ENCODE measurements around the gene FKBP2.

The FKBP2 gene

DNA sequence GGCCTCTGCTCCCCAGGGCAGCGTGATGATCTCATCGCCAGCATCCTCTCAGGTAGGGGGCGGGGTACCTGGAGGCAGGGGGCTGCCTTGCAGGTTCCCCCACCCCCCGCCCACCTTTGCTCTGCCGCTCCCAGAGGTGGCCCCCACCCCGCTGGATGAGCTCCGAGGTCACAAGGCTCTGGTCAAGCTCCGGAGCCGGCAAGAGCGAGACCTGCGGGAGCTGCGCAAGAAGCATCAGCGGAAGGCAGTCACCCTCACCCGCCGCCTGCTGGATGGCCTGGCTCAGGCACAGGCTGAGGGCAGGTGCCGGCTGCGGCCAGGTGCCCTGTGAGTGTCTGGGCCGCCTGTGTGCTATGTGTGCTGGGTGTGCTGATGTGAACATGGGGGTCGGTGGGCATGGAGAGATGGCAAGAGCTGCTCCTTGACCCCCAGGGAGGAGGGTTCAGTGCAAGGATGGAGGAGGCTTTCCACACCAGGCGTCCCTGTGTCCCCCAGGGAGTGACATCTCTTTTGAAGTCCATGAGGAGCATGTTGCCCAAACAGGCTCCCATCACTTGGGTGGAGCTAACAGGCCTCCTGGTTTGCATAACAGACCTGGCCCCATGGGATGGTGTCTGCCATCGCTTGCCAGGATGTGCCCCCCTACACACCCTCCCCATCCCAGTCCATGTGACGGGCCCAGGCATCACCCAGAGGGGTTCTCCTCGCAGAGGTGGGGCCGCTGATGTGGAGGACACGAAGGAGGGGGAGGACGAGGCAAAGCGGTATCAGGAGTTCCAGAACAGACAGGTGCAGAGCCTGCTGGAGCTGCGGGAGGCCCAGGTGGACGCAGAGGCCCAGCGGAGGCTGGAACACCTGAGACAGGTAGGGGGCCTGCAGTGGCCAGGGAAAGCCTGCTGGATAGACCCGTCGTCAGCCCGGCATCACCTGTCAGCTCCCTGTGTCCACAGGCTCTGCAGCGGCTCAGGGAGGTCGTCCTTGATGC, 24.6 kb downstream of the FKBP2 start:
- DNase-seq = no peak

DNA sequence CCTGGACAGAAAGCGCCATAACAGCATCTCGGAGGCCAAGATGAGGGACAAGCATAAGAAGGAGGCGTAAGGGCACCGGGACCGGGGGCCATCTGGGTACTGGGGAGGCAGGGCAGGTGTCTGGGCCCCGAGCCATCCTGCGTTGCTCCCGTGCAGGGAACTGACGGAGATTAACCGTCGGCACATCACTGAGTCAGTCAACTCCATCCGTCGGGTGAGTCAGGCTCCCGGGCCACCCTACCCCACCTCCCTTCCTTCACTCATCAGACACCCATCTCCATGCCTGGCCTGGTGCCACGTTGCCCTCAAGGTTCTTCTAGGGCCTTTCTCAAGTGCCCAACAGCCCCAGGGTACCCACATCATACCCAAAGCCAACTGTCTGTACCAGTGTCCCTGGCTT, 25.4 kb downstream of the FKBP2 start:
- no peak for DNase-seq

DNA sequence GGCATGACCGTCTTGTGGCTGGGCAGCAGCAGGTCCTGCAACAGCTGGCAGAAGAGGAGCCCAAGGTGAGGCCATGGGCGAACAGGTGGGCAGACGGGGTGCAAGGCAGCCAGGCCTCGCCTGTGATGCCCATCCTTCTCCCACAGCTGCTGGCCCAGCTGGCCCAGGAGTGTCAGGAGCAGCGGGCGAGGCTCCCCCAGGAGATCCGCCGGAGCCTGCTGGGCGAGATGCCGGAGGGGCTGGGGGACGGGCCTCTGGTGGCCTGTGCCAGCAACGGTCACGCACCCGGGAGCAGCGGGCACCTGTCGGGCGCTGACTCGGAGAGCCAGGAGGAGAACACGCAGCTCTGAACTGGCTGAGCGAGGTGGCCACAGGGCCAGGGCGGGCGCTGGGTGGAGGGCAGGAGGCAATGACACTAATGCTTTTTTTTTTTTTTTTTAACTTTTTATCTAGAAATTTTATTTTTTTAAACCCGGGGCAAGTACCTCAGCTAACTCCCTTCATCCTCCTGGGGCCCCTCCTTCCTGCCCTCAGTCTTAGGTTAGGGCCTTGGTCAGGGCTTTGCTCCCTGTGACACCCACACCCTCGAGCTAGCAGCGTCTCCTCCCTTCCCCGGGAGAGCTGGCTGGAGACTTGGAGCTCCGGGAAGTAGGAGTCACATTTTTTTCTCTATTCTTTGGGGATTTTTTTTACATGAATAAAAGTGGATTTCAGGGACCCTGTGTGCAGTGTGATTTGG, 26.5 kb downstream of the FKBP2 start:
- no peak for DNase-seq

- no peak for DNase-seq
Measured at GRCh38 chr11:64268025-64268892, 27.4 kb downstream of the FKBP2 start.

GRCh38 chr11:64268893-64269539, 28.1 kb downstream of the FKBP2 start:
- DNase-seq = no peak

DNA sequence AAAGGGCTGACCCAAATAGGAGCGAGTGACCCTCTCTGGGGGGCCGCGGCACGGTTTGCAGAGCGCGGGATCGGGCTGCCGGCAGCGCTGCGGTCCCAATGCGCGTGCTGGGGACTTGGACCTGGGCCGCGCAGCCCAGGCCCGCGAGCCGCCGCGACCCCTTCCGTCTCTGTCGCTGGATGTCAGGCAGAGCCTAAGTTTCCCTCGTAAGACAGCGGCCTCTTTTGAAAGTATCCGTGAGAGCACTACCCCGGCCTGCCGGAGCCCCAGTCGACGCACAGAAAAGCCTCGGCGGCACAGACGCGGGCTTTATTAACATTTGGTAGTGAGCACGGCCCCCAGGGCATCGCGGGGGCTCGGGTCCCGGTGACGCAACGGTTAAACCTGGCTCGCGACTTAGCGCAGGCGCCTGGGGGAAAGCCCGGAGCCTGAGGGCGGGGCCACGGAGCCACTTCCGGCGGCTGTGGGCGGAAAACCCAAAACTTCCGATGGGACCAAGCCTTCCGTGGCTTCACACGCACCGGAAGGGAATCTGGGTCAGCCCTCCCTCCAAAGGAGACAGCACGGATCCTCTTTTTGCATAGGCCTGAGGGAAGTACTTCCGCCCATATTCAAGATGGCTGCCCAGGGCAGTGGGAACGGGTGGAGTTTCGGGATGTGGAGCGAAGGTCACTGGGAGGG, 28.8 kb downstream of the FKBP2 start:
- peak; percentile 97 for DNase-seq

DNA sequence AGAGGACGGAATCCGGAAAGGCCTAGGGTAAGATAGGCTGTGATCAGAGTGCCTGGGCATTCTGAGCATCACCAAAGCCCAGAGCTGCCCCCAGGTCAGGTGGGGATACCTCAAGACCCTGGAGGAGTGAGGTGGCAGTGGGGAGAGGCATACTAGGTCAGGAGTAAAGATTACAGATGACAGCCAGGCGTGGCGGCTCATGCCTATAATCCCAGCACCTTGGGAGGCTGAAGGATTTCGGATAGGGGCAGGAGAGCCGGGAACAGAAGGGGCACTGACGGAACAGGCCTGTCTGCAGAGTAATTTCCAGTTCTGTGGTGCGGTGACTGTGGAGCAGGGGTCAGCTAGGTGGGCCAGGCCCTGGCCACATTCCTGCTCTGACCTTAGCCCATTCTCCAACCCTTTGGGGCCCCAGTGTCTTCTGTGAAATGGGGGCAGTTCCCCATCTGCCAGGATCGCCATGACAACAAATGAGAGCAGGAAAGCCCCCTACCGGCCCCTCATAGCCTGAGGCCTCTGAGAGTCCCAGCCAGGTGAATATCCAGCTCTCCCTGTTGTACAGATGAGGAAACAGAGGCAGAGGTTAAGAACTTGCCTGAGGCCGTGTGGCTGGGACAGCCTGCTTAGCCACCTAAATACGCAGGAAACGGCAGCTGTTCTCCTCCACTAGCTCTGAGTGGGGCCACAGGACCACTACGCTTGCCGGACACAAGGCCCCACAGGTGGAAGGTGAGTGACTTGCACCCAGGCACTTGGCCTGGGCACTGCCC, 34.3 kb downstream of the FKBP2 start:
- DNase-seq = no peak

- DNase-seq = no peak
Measured at GRCh38 chr11:64275841-64276240, 34.9 kb downstream of the FKBP2 start.

GRCh38 chr11:64276653-64277431, 35.9 kb downstream of the FKBP2 start:
- DNase-seq = no peak

DNA sequence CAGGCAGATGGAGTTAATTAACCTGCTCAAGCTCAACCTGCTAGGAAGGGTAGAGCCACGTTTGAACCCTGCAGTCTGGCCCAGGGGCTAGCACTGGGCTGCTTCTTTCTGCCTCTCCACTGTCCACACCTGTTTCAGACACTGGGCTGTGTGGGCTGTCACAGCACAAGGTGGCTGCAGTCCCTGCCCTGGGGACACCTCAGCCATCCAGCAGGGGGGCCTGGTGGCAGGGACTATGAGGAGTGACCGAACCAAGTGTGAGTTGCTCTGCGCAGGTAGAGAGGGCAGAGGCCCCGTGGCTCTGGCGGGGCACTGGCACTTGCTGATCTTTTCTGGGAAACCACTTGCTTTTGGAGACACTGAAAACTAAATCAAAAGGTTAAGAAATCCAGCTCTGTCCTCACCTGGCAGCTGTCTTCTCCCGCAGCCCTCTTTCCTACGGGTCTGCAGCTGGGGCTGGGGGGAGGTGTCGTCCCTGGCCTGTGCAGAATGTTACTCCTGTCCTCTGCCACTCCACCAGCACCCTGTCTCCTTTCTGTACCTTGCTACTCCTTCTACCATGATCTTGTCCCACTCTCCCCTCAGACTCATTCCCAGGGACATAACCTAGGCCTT, 37.8 kb downstream of the FKBP2 start:
- no peak for DNase-seq

- DNase-seq = no peak
Measured at GRCh38 chr11:64281957-64282770, 41.3 kb downstream of the FKBP2 start.

GRCh38 chr11:64283092-64283491, 42.2 kb downstream of the FKBP2 start:
- no peak for DNase-seq

GRCh38 chr11:64284048-64284961, 43.4 kb downstream of the FKBP2 start, which contains the start of gene BAD:
Gene BAD (minus strand): TSS chr11:64284665. CDS start chr11:64284368, 297 bp downstream.
- peak; percentile 78 for DNase-seq

DNA sequence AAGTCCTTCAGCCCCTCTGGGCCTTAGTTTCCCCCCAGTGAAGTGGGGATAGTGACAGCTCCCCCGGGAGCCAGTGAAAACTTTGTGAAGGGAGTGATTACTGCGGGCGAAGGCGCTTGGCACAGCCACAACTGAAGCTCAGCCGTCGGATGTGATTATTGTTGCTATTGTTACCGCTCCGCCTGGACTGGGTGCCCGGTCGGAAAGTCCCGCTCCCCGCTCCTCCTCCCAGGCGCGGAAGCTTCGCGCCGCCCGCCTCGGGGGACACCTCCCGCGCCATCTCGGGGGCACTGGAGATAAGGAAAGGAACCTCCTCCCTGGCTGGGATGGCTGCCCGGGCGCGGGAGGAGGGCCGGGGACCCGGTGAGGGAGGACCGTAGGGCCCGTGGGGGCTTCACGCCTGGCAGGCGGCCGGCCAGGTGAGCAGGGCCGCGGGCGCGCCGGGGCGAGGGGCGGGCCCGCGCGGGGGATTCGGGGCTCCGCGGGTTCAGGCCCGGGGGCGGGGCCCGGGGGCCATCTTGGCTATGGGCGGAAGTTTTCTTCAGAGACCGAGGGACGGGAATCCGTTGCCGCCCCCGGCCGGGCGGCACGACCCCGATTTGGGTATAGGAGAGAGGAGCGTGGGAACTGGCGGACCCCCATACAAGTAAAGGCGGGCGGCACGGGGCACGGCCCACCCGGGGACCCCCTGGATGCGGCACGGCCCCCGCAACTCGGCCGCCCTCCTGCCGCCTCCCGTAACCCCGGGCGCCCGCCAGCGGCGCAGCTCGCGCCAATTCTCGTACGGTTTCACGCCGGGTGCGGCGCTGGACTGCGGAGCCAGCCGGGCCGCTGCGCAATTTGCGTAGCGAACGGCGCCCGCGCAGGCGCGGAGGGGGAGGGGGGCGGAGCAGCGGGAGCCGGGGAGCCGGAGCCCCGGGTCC, 44.3 kb downstream of the FKBP2 start, which contains the start of gene GPR137:
GPR137 (plus strand) TSS at position 887 of the 923 bp plus-strand sequence. CDS start 677 bp downstream, outside the sequence.
- no peak for DNase-seq

- no peak for DNase-seq
Measured at GRCh38 chr11:64285885-64286800, 45.2 kb downstream of the FKBP2 start.
